Raji (cell line): ENCODE data around the gene PDGFD.

Source experiments
- POLR2A ChIP-seq: IDR thresholded peaks from 2 replicates; pipeline ENCODE4 v1.6.1; 2011; ENCODE audit warnings: low read depth, low read length, control low read depth; ENCODE audit not compliant: insufficient read depth

The PDGFD gene

DNA sequence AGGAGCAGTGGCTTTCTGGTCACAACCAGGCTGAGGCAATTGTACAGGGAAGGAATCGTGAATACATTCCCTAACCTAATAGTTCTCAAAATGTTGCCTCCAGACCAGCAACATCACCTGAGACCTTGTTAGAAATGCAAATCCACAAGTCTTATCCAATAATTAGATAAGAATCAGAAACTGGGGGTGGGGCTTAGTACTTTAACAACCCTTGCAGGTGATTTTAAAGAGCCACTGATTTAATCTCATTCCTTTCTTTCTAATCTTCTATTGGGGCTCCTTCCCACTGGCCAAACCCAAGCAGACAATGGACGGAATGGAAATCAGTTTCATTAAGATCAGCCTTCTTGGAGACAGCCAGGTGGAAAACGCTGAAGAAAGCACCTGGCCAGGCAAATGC is 269.9 kb downstream of the PDGFD start:
- no peak for TF ChIP-seq POLR2A

DNA sequence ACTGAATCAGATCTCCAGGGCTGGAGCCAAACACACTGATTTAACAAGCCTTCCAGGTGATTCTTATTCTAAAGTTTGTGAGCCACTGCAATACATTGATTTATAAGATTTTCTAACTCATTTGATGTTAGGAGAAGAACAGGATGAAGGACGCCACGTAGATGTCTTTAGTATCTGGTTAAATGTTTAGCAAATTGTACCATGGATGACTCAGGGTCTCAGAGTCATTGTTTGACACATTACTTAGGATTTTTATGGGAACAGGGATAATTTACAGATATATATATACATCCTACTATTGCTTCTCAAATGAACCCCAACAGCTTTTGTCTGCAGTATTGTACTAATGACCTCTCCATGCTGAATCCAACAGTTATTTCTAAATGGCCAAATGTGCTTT is 270.6 kb downstream of the PDGFD start:
- no peak for TF ChIP-seq POLR2A

DNA sequence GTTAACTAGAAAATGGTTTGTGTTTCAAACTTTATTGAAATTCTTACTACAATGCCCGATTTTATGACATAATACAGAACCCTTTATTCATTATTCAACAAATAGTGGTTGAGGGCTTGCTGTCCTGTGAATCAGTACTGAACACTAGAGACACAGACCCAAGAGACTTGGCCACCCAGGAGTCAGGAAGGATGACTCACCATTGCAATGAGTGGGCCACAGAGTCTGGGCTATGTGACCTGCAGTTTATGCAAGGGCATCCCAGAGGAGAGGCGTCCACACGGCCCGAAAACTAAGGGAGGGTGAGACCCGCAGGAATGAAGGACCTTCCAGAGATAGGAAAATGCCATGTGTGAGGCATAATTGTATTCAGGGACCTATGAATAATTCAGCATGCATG is 271.3 kb downstream of the PDGFD start:
- TF ChIP-seq POLR2A: no peak

- TF ChIP-seq POLR2A: no peak
These were observed 273.3 kb downstream of the PDGFD start for GRCh38 chr11:103890654-103891053.

DNA sequence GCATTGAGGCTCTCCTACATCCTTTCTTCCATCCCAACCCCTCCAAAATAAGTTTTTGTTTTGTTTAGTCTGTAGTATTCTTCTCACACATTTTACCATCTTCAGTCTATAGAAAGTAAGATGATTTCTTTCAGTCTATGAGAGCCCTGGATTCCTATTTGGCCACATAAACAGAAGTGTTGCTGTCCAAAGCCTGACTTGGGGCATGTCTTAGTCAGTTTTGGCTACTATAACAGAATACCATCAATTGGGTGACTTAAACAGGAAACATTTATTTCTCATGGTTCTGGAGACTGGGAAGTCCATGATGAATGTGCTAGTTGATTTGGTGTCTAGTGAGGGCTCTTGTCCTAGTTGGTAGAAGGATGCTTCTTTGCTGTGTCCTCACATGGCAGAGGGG is 274.3 kb downstream of the PDGFD start:
- no peak for TF ChIP-seq POLR2A

DNA sequence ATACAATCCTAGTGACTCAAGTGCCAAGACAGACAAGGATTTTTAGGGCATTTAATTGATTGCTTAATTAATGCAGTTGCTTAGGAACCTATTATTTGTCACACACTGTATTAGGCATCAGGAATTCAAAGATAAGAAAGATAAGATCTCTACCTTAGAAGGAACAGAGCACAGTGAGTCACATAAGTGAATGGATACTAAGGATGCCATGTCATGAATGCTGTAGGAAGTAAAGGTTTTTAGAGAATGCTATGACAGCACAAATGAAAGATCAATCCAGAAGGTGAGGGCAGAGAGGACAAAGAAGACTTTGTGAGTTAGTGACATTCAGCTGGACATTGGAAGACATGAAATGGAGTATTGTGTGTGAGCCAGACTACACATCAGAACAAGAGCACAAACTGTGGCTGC is 275.4 kb downstream of the PDGFD start:
- no peak for TF ChIP-seq POLR2A

GRCh38 chr11:103887001-103887658 is 276.8 kb downstream of the PDGFD start:
- no peak for TF ChIP-seq POLR2A

DNA sequence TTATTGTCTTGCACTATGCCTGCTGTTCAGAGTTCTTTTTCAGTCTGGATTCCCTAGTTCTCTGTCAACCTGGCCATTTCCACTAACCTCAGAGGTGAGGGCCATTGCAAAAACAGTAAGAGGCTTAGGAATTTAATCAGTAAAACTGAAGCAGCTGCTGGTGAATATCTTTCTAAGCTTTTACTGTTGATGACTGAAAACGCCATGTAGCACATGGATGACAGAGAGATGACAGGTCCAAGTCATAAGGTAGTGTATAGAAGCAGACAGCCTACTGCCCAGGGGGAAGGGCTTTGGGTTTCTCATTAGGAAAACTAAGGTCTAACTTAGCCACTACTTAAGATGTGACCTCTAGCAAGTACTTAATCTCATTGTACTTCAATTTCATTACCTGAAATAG is 280.1 kb downstream of the PDGFD start:
- TF ChIP-seq POLR2A: no peak

GRCh38 chr11:103883291-103883690 is 280.7 kb downstream of the PDGFD start:
- TF ChIP-seq POLR2A: no peak

GRCh38 chr11:103881584-103881983 is 282.4 kb downstream of the PDGFD start:
- TF ChIP-seq POLR2A: no peak

GRCh38 chr11:103880968-103881367 is 283.0 kb downstream of the PDGFD start:
- TF ChIP-seq POLR2A: no peak

DNA sequence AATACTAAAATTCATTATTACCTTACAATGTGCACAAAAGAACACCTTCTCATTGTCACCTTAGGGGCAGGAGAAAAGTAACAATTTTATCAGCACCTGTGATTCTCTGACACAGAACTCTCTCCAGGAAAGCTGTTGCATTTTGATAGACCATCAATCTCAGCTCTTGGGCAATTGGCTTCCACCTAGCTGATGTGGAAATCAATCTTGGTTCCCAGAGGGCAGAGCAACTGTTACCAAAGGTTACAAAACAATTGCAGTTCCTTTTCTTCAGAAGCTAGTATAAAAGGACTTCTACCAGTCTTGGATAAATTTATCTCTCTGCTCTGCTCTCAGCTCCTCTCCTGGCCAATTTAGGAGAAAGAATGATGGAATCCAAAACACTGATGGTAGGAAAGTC is 285.3 kb downstream of the PDGFD start:
- TF ChIP-seq POLR2A: no peak

- TF ChIP-seq POLR2A: no peak
These were observed 286.7 kb downstream of the PDGFD start for GRCh38 chr11:103877221-103877620.

GRCh38 chr11:103875855-103876510 is 288.0 kb downstream of the PDGFD start:
- TF ChIP-seq POLR2A: no peak

- TF ChIP-seq POLR2A: no peak
These were observed 291.2 kb downstream of the PDGFD start for GRCh38 chr11:103872748-103873147.

GRCh38 chr11:103871923-103872551 is 291.9 kb downstream of the PDGFD start:
- TF ChIP-seq POLR2A: no peak

GRCh38 chr11:103870821-103871309 is 293.1 kb downstream of the PDGFD start:
- no peak for TF ChIP-seq POLR2A

DNA sequence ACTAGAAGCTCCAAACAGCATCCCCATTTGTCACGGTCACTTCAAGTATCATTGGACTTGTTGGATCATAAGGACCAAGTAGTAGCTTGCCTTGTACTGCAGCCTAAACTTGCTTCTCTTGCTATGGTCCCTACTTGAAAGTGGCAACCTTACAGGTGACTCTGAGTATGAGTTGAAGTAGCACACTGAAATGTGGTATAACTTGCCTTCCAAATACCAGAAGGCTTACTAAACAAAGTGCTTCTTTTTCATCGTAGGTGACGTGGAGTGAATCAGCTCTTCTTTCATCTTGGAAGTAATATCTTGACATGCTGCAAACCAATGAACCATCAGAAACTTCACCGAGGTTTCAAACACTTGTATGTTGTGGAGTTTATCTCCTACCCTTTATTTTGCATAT is 296.5 kb downstream of the PDGFD start:
- no peak for TF ChIP-seq POLR2A
